Natural killer cell treated with Interleukin-12 subunit alpha and Interleukin-12 subunit beta and Interleukin-15 and Interleukin-18, amount 100 ng/mL, for 72 hours (primary cell): ENCODE results near the gene ZNRF1. TPM values are rescaled to one million over a fixed set of nuclear protein-coding genes. Genes with fewer than 3 reads are reported as not detected.

ENCODE experiments used
- ATAC-seq, 2 donors: fragments of 150-1000 bp; cut with Tn5 transposase in 1 of 2; sonication (Bioruptor Pico), chemical (Tn5 transposase) in 1 of 2; 2 replicates each; pipeline ENCODE4 v1.10.0; 2021
- DNase-seq: peaks from one replicate; pipeline ENCODE4 v3.0.0; 2022; ENCODE audit warnings: low spot score
- H3K27ac Mint-ChIP-seq, 2 donors: 1 replicate in 1 of 2; 2 replicates in 1 of 2; pipeline ENCODE4 v1.8.0; 2022; ENCODE audit warnings: mixed read lengths in 2 of 2, mild to moderate bottlenecking in 1 of 2, moderate library complexity in 1 of 2
- H3K27me3 Mint-ChIP-seq, 2 donors: 1 replicate in 1 of 2; 2 replicates in 1 of 2; pipeline ENCODE4 v1.8.0; 2022; ENCODE audit warnings: mixed read lengths in 2 of 2
- H3K36me3 Mint-ChIP-seq: one replicate; pipeline ENCODE4 v1.8.0; 2022; ENCODE audit warnings: mixed read lengths
- H3K4me1 Mint-ChIP-seq, 2 donors: 1 replicate in 1 of 2; 2 replicates in 1 of 2; pipeline ENCODE4 v1.8.0; 2022; ENCODE audit warnings: low read depth in 2 of 2, mixed read lengths in 2 of 2, mild to moderate bottlenecking in 1 of 2
- H3K4me3 Mint-ChIP-seq: one replicate; pipeline ENCODE4 v1.8.0; 2022; ENCODE audit warnings: mixed read lengths
- H3K9me3 Mint-ChIP-seq: 2 replicates; pipeline ENCODE4 v1.8.0; 2022; ENCODE audit warnings: mixed read lengths
- total RNA-seq, 2 donors: library from RNA; stranded (reverse); gene quantifications; one replicate each; pipeline ENCODE4 v1.2.3, GENCODE V29; 2022

The ZNRF1 gene
- total RNA-seq, 2 donors from 2014 or later, result 58.6 to 89.7 TPM

- DNase-seq (no peak), ATAC-seq (no peak)
- Mint-ChIP-seq H3K9me3 (no peaks in the 10 kb centered on the region), H3K27me3 (peaks cover 3 to 8% of the 10 kb centered on the region in 2 donors), H3K27ac (no peak overlapping the region), H3K36me3 (no peaks in the 10 kb centered on the region), H3K4me1 (no peaks in the 10 kb centered on the region), H3K4me3 (no peak overlapping the region)
Observed at GRCh38 chr16:74991268-74991592, 7.6 kb upstream of the ZNRF1 start.

- Mint-ChIP-seq H3K4me1 (peaks cover 0 to under 1% of the 10 kb centered on the region in 2 donors), H3K36me3 (no peaks in the 10 kb centered on the region)
- ATAC-seq, result no peak
Observed at GRCh38 chr16:74991593-74992403, 7.0 kb upstream of the ZNRF1 start.

GRCh38 chr16:74995986-74996385 is 2.8 kb upstream of the ZNRF1 start:
- H3K4me1 Mint-ChIP-seq, result peaks cover 17 to 21% of the 10 kb centered on the region in 2 donors
- H3K4me3 Mint-ChIP-seq, result no peak overlapping the region
- DNase-seq, result no peak
- no peaks in the 10 kb centered on the region for H3K9me3 Mint-ChIP-seq
- no peak for ATAC-seq
- H3K27ac Mint-ChIP-seq, result no peak overlapping the region
- H3K27me3 Mint-ChIP-seq, result peaks cover 3 to 8% of the 10 kb centered on the region in 2 donors
- peaks cover 4% of the 10 kb centered on the region for H3K36me3 Mint-ChIP-seq

More at GRCh38 chr16:74991593-74992403, 7.0 kb upstream of the ZNRF1 start:
- Mint-ChIP-seq H3K9me3 (no peaks in the 10 kb centered on the region), H3K27me3 (peaks cover 3 to 8% of the 10 kb centered on the region in 2 donors), H3K27ac (peak overlapping the region in 1 of 2 donors; percentile 47), H3K4me3 (no peak overlapping the region)
- no peak for DNase-seq

GRCh38 chr16:74997042-74997491 is 1.8 kb upstream of the ZNRF1 start:
- ATAC-seq, result no peak
- Mint-ChIP-seq H3K4me3 (no peak overlapping the region), H3K9me3 (no peaks in the 10 kb centered on the region), H3K27me3 (peaks cover 3 to 8% of the 10 kb centered on the region in 2 donors), H3K36me3 (peaks cover 4% of the 10 kb centered on the region), H3K4me1 (peaks cover 28 to 30% of the 10 kb centered on the region in 2 donors), H3K27ac (no peak overlapping the region)
- DNase-seq, result no peak

GRCh38 chr16:74999219-74999608 is 390 bp downstream of the ZNRF1 start:
- ATAC-seq (peak; percentile 57 to 70), DNase-seq (no peak)
- Mint-ChIP-seq H3K36me3 (peaks cover 14% of the 10 kb centered on the region), H3K27ac (no peak overlapping the region), H3K4me3 (peak overlapping the region; percentile 75), H3K4me1 (peaks cover 48 to 49% of the 10 kb centered on the region in 2 donors), H3K27me3 (peaks cover 0 to 2% of the 10 kb centered on the region in 2 donors), H3K9me3 (no peaks in the 10 kb centered on the region)

- ATAC-seq, result peak in 1 of 2 donors; percentile 21
- Mint-ChIP-seq H3K9me3 (no peaks in the 10 kb centered on the region), H3K4me3 (peak overlapping the region; percentile 93), H3K4me1 (peaks cover 49 to 52% of the 10 kb centered on the region in 2 donors), H3K36me3 (peaks cover 14% of the 10 kb centered on the region), H3K27ac (peak overlapping the region; percentile 59 to 71), H3K27me3 (no peaks in the 10 kb centered on the region)
- DNase-seq, result no peak
Observed at GRCh38 chr16:74999609-75000480, 1.0 kb downstream of the ZNRF1 start.

- ATAC-seq, result no peak
- Mint-ChIP-seq H3K9me3 (no peaks in the 10 kb centered on the region), H3K4me3 (peak overlapping the region; percentile 93), H3K36me3 (peaks cover 14% of the 10 kb centered on the region), H3K4me1 (peaks cover 49 to 52% of the 10 kb centered on the region in 2 donors), H3K27me3 (no peaks in the 10 kb centered on the region), H3K27ac (peak overlapping the region; percentile 59 to 71)
- no peak for DNase-seq
Observed at GRCh38 chr16:75000481-75001081, 1.8 kb downstream of the ZNRF1 start.

GRCh38 chr16:75002474-75002873 is 3.6 kb downstream of the ZNRF1 start:
- Mint-ChIP-seq H3K27me3 (no peaks in the 10 kb centered on the region), H3K9me3 (no peaks in the 10 kb centered on the region), H3K27ac (no peak overlapping the region), H3K4me3 (peak overlapping the region; percentile 93), H3K4me1 (peaks cover 52 to 54% of the 10 kb centered on the region in 2 donors), H3K36me3 (peaks cover 14% of the 10 kb centered on the region)
- ATAC-seq (no peak), DNase-seq (no peak)

GRCh38 chr16:75003931-75004330 is 5.1 kb downstream of the ZNRF1 start:
- peaks cover 56 to 62% of the 10 kb centered on the region in 2 donors for H3K4me1 Mint-ChIP-seq
- DNase-seq (no peak), ATAC-seq (no peak)
- H3K27ac Mint-ChIP-seq, result peak overlapping the region in 1 of 2 donors; percentile 52
- H3K4me3 Mint-ChIP-seq, result peak overlapping the region; percentile 93
- H3K27me3 Mint-ChIP-seq, result no peaks in the 10 kb centered on the region
- no peaks in the 10 kb centered on the region for H3K9me3 Mint-ChIP-seq
- peaks cover 14% of the 10 kb centered on the region for H3K36me3 Mint-ChIP-seq

- H3K4me1 Mint-ChIP-seq, result peaks cover 61 to 67% of the 10 kb centered on the region in 2 donors
- DNase-seq, result no peak
- H3K4me3 Mint-ChIP-seq, result peak overlapping the region; percentile 27
- ATAC-seq, result no peak
- no peaks in the 10 kb centered on the region for H3K27me3 Mint-ChIP-seq
- H3K9me3 Mint-ChIP-seq, result no peaks in the 10 kb centered on the region
- H3K36me3 Mint-ChIP-seq, result peaks cover 14% of the 10 kb centered on the region
- no peak overlapping the region for H3K27ac Mint-ChIP-seq
Observed at GRCh38 chr16:75004460-75004859, 5.6 kb downstream of the ZNRF1 start.

- Mint-ChIP-seq H3K9me3 (no peaks in the 10 kb centered on the region), H3K27ac (no peak overlapping the region), H3K36me3 (peaks cover 13% of the 10 kb centered on the region), H3K4me3 (no peak overlapping the region), H3K4me1 (peaks cover 56 to 68% of the 10 kb centered on the region in 2 donors), H3K27me3 (no peaks in the 10 kb centered on the region)
- ATAC-seq (peak; percentile 39 to 65), DNase-seq (no peak)
Observed at GRCh38 chr16:75005697-75006096, 6.9 kb downstream of the ZNRF1 start.

- Mint-ChIP-seq H3K27ac (peak overlapping the region in 1 of 2 donors; percentile 98), H3K4me3 (no peak overlapping the region), H3K4me1 (peaks cover 55 to 68% of the 10 kb centered on the region in 2 donors), H3K27me3 (no peaks in the 10 kb centered on the region), H3K36me3 (peaks cover 10% of the 10 kb centered on the region), H3K9me3 (no peaks in the 10 kb centered on the region)
- ATAC-seq (no peak), DNase-seq (no peak)
Observed at GRCh38 chr16:75007443-75007842, 8.6 kb downstream of the ZNRF1 start.

- peak overlapping the region; percentile 94 to 98 for H3K27ac Mint-ChIP-seq
Observed at GRCh38 chr16:75010427-75010826, 11.6 kb downstream of the ZNRF1 start.

More at GRCh38 chr16:75010427-75010826, 11.6 kb downstream of the ZNRF1 start:
- peak in 1 of 2 donors; percentile 51 for ATAC-seq
- Mint-ChIP-seq H3K27me3 (no peaks in the 10 kb centered on the region), H3K4me3 (peak overlapping the region; percentile 86), H3K4me1 (peaks cover 51 to 70% of the 10 kb centered on the region in 2 donors), H3K9me3 (no peaks in the 10 kb centered on the region), H3K36me3 (no peaks in the 10 kb centered on the region)
- DNase-seq, result no peak
